Neuronal stem cell (in vitro differentiated cells): Measurements from ENCODE around the gene USP1.

Source experiments
- DNase-seq: peaks from one replicate; pipeline ENCODE4 v3.0.0-alpha.2; 2013; ENCODE audit warnings: low spot score
- H2AFZ ChIP-seq: one replicate; pipeline ENCODE4 v1.6.1; 2013; ENCODE audit warnings: mild to moderate bottlenecking, low read length, inconsistent platforms
- H2AK5ac ChIP-seq: 2 replicates; pipeline ENCODE4 v1.6.1; 2013; ENCODE audit warnings: low read depth, mild to moderate bottlenecking, inconsistent platforms, low read length, moderate library complexity, mixed read lengths
- H2BK120ac ChIP-seq: 2 replicates; pipeline ENCODE4 v1.6.1; 2013; ENCODE audit warnings: low read depth, mild to moderate bottlenecking, inconsistent platforms, low read length, moderate library complexity, mixed read lengths
- H2BK12ac ChIP-seq: one replicate; pipeline ENCODE4 v1.6.1; 2013; ENCODE audit warnings: low read length, inconsistent platforms
- H2BK15ac ChIP-seq: 2 replicates; pipeline ENCODE4 v1.6.1; 2013; ENCODE audit warnings: mild to moderate bottlenecking, low read length, inconsistent platforms, mixed read lengths
- H2BK5ac ChIP-seq: one replicate; pipeline ENCODE4 v1.6.1; 2013; ENCODE audit warnings: inconsistent platforms, mild to moderate bottlenecking, low read length, moderate library complexity
- H3K14ac ChIP-seq: one replicate; pipeline ENCODE4 v1.6.1; 2013; ENCODE audit warnings: low read length, inconsistent platforms
- H3K18ac ChIP-seq: 2 replicates; pipeline ENCODE4 v1.6.1; 2013; ENCODE audit warnings: low read length, inconsistent platforms
- H3K23ac ChIP-seq: 2 replicates; pipeline ENCODE4 v1.6.1; 2013; ENCODE audit warnings: low read depth, mild to moderate bottlenecking, mixed read lengths, low read length, inconsistent platforms; ENCODE audit not compliant: poor library complexity
- H3K27ac ChIP-seq: replicated peaks from 3 replicates; pipeline ENCODE4 v1.5.1; 2013; ENCODE audit warnings: low read length, inconsistent platforms
- H3K27me3 ChIP-seq, 3 experiments: 2 replicates each; pipeline ENCODE4 v1.6.1; 2013; ENCODE audit warnings: low read length in 3 of 3, mild to moderate bottlenecking in 2 of 3, inconsistent platforms in 1 of 3, low read depth in 1 of 3, mixed read lengths in 1 of 3, moderate library complexity in 1 of 3; ENCODE audit not compliant: control insufficient read depth in 3 of 3, insufficient read depth in 3 of 3
- H3K36me3 ChIP-seq, 2 donors: replicated peaks in 1 of 2; 2 replicates each; pipeline ENCODE4 v1.6.1; 2013; ENCODE audit warnings: low read length in 2 of 2; ENCODE audit not compliant: control insufficient read depth in 2 of 2, insufficient read depth in 2 of 2
- H3K4ac ChIP-seq: 2 replicates; pipeline ENCODE4 v1.6.1; 2013; ENCODE audit warnings: inconsistent platforms, mild to moderate bottlenecking, low read length, moderate library complexity
- H3K4me1 ChIP-seq, 2 donors: 1 replicate in 1 of 2; 2 replicates in 1 of 2; pipeline ENCODE4 v1.6.1; 2013; ENCODE audit warnings: low read length in 2 of 2, low read depth in 1 of 2; ENCODE audit not compliant: control insufficient read depth in 2 of 2, insufficient read depth in 1 of 2
- H3K4me2 ChIP-seq: one replicate; pipeline ENCODE4 v1.6.1; 2013; ENCODE audit warnings: mild to moderate bottlenecking, low read length, inconsistent platforms; ENCODE audit not compliant: insufficient read depth, poor library complexity, severe bottlenecking
- H3K4me3 ChIP-seq, 2 donors: 2 replicates each; pipeline ENCODE4 v1.5.1; 2013; ENCODE audit warnings: low read length in 2 of 2, mild to moderate bottlenecking in 2 of 2, inconsistent platforms in 1 of 2, moderate library complexity in 1 of 2
- H3K79me1 ChIP-seq: one replicate; pipeline ENCODE4 v1.6.1; 2013; ENCODE audit warnings: low read depth, mild to moderate bottlenecking, inconsistent platforms, low read length, moderate library complexity
- H3K9ac ChIP-seq: one replicate; pipeline ENCODE4 v1.6.1; 2013; ENCODE audit warnings: mild to moderate bottlenecking, low read depth, low read length, inconsistent platforms; ENCODE audit not compliant: poor library complexity
- H3K9me3 ChIP-seq, 2 donors: replicated peaks in 1 of 2; 2 replicates each; pipeline versions ENCODE3 to v1.6.1; 2013; ENCODE audit warnings: low read length in 2 of 2, mild to moderate bottlenecking in 2 of 2, inconsistent platforms in 1 of 2, low read depth in 1 of 2, mixed read lengths in 1 of 2, moderate library complexity in 1 of 2; ENCODE audit not compliant: control insufficient read depth in 2 of 2, insufficient read depth in 1 of 2
- H4K8ac ChIP-seq: one replicate; pipeline ENCODE4 v1.6.1; 2013; ENCODE audit warnings: low read depth, mild to moderate bottlenecking, inconsistent platforms, low read length, moderate library complexity
- H4K91ac ChIP-seq: one replicate; pipeline ENCODE4 v1.6.1; 2013; ENCODE audit warnings: low read length, low read depth, mild to moderate bottlenecking, inconsistent platforms; ENCODE audit not compliant: poor library complexity
- WGBS, 2 donors: extraction: QIAGEN DNeasy Blood & Tissue Kit; methylation state at CpG; one replicate each; pipeline ENCODE4 v1.1.7; 2013; ENCODE audit warnings: missing lambda C conversion rate in 2 of 2, mixed read lengths in 1 of 2; ENCODE audit not compliant: insufficient read length in 2 of 2, insufficient replicate concordance in 1 of 2; ENCODE audit errors: extremely low coverage in 2 of 2; 5-methylcytosine and 5-hydroxymethylcytosine counted together

The USP1 gene

DNA sequence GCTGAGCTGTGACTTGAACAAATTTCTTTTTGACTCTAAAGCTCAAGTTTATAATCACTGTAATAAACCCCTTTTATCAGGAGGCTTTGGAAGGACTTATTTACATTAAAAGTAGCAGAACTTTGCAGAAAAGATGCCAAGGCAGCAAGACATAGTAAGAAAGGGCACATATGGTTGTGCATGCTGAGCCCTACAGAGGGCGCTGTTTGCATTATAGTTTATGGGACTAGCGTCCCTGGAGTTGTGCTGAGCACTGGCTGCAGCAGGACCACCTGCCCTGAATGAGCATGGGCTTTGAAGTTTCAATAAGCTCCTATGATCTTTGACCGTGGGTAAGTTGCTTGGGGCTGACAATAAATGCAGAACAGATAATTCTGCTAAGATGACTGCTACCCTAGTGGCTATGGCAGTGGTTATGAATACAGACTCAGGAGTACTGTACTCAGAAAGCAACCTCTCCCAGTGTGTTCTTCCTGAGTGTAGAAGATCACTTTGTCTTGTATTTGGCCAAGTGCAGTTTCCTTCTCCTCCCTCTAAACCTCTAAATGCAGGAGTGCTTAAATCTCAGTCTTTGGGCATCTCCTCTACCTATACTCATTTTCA is 45.4 kb upstream of the USP1 start:
- Histone ChIP-seq H2BK15ac (no peak overlapping the region), H2BK12ac (no peak overlapping the region), H4K91ac (no peak overlapping the region), H3K18ac (no peak overlapping the region), H3K36me3 (no peaks in the 10 kb centered on the region), H2AK5ac (no peak overlapping the region), H4K8ac (no peak overlapping the region), H3K4ac (no peak overlapping the region), H3K9me3 (no peaks in the 10 kb centered on the region), H3K79me1 (no peaks in the 10 kb centered on the region), H3K27me3 (peaks cover 0 to 21% (median 0%) of the 10 kb centered on the region in 3 experiments), H2BK120ac (no peak overlapping the region), H3K27ac (no peak overlapping the region), H3K4me1 (no peaks in the 10 kb centered on the region), H3K4me2 (no peak overlapping the region), H3K14ac (no peak overlapping the region), H3K9ac (no peak overlapping the region), H3K23ac (no peak overlapping the region), H2AFZ (no peak overlapping the region), H2BK5ac (no peak overlapping the region), H3K4me3 (no peak overlapping the region)
- DNase-seq, result peak; percentile 43
- no CpG with 5 or more reads among the region's 3 CpGs for WGBS, 2 donors

GRCh38 chr1:62392951-62393350 is 43.9 kb upstream of the USP1 start:
- H3K4ac ChIP-seq, result no peak overlapping the region
- H2BK12ac ChIP-seq, result no peak overlapping the region
- H3K9me3 ChIP-seq, result no peaks in the 10 kb centered on the region
- H4K91ac ChIP-seq, result no peak overlapping the region
- peaks cover 0 to 33% (median 0%) of the 10 kb centered on the region in 3 experiments for H3K27me3 ChIP-seq
- no peak overlapping the region for H3K9ac ChIP-seq
- H3K27ac ChIP-seq, result no peak overlapping the region
- H2AK5ac ChIP-seq, result no peak overlapping the region
- no peak overlapping the region for H3K4me2 ChIP-seq
- no peak for DNase-seq
- no peaks in the 10 kb centered on the region for H3K4me1 ChIP-seq
- no peaks in the 10 kb centered on the region for H3K79me1 ChIP-seq
- WGBS, 2 donors, result no CpG with 5 or more reads among the region's 3 CpGs
- H3K18ac ChIP-seq, result no peak overlapping the region
- H4K8ac ChIP-seq, result no peak overlapping the region
- H2BK15ac ChIP-seq, result no peak overlapping the region
- no peak overlapping the region for H2BK5ac ChIP-seq
- no peak overlapping the region for H3K14ac ChIP-seq
- no peak overlapping the region for H3K4me3 ChIP-seq
- no peak overlapping the region for H2BK120ac ChIP-seq
- no peaks in the 10 kb centered on the region for H3K36me3 ChIP-seq
- H2AFZ ChIP-seq, result no peak overlapping the region
- no peak overlapping the region for H3K23ac ChIP-seq

DNA sequence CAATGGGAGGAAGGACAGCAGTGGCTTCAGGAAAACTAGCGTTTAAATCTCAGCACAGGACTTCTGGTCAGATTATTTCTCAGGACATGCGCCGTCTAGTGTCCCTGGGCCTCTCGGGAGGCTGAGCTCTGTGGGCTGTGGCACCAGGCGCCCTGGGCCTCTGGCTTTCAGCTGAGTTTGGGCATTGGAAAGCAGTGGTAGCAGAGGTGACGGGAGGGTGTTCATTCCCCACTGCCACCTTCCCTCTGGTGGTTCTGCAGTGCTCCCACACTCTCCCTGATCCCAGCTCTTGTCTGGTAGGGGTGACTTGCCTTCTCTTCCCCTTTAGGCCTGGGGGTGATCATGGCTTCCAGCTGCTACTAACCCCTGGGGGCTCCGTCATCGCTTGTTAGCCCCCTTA is 42.2 kb upstream of the USP1 start:
- WGBS, 2 donors, result no CpG with 5 or more reads among the region's 8 CpGs
- Histone ChIP-seq H3K4ac (no peak overlapping the region), H3K36me3 (no peaks in the 10 kb centered on the region)

GRCh38 chr1:62395291-62395690 is 41.6 kb upstream of the USP1 start:
- Histone ChIP-seq H3K9ac (no peak overlapping the region), H3K4ac (no peak overlapping the region), H2AK5ac (no peak overlapping the region), H3K79me1 (no peaks in the 10 kb centered on the region), H2BK120ac (no peak overlapping the region), H3K4me3 (no peak overlapping the region), H2BK12ac (no peak overlapping the region), H3K27me3 (peaks cover 0 to 30% (median 0%) of the 10 kb centered on the region in 3 experiments), H3K23ac (no peak overlapping the region), H2BK5ac (no peak overlapping the region), H3K18ac (no peak overlapping the region), H3K9me3 (no peaks in the 10 kb centered on the region), H2BK15ac (no peak overlapping the region), H3K4me2 (no peak overlapping the region), H3K36me3 (no peaks in the 10 kb centered on the region), H3K27ac (no peak overlapping the region), H4K91ac (no peak overlapping the region), H2AFZ (no peak overlapping the region), H3K4me1 (no peaks in the 10 kb centered on the region), H4K8ac (no peak overlapping the region), H3K14ac (no peak overlapping the region)
- no peak for DNase-seq
- no CpG with 5 or more reads among the region's 4 CpGs for WGBS, 2 donors

More for the DNA sequence above, 42.2 kb upstream of the USP1 start:
- H3K4me3 ChIP-seq, result no peak overlapping the region
- no peak overlapping the region for H3K4me2 ChIP-seq
- H3K23ac ChIP-seq, result no peak overlapping the region
- no peaks in the 10 kb centered on the region for H3K9me3 ChIP-seq
- no peak overlapping the region for H4K91ac ChIP-seq
- H2BK120ac ChIP-seq, result no peak overlapping the region
- DNase-seq, result no peak
- no peak overlapping the region for H2AK5ac ChIP-seq
- H2BK12ac ChIP-seq, result no peak overlapping the region
- no peak overlapping the region for H3K18ac ChIP-seq
- no peak overlapping the region for H2BK5ac ChIP-seq
- H3K14ac ChIP-seq, result no peak overlapping the region
- no peaks in the 10 kb centered on the region for H3K4me1 ChIP-seq
- no peak overlapping the region for H3K9ac ChIP-seq
- H2BK15ac ChIP-seq, result no peak overlapping the region
- H2AFZ ChIP-seq, result no peak overlapping the region
- H3K79me1 ChIP-seq, result no peaks in the 10 kb centered on the region
- no peak overlapping the region for H3K27ac ChIP-seq
- no peak overlapping the region for H4K8ac ChIP-seq
- peaks cover 0 to 33% (median 0%) of the 10 kb centered on the region in 3 experiments for H3K27me3 ChIP-seq
